H1 (cell line): Measurements from ENCODE around the gene OLFM1. TPM values are rescaled to one million over a fixed set of nuclear protein-coding genes. Genes with fewer than 3 reads are reported as not detected.

Experiments used
- CTCF ChIA-PET: fragments of 300-600 bp; sonication (Branson Sonifier 250); formaldehyde crosslinking; loops from one replicate; lab custom pipeline; 2021; ENCODE audit not compliant: partially characterized antibody; lab: Charles Lee
- POLR2A ChIA-PET: fragments of 300-600 bp; sonication (Branson Sonifier 250); formaldehyde crosslinking; loops from one replicate; lab custom pipeline; 2021; ENCODE audit warnings: inconsistent platforms; ENCODE audit not compliant: partially characterized antibody; lab: Charles Lee
- DNase-seq, 2 experiments: peaks; one replicate each; pipeline versions ENCODE4 v3.0.0 to v3.0.0-alpha.2; 2010 to 2022; ENCODE audit warnings: low spot score in 2 of 2, low read depth in 1 of 2, mixed read lengths in 1 of 2
- FAIRE-seq: peaks from 2 replicates; lab custom pipeline; 2011; peaks lifted over from hg19 to GRCh38; lab: Jason Lieb, UNC
- H2AFZ ChIP-seq: 2 replicates; pipeline ENCODE4 v1.8.1; 2012; ENCODE audit warnings: low read length, inconsistent platforms
- H2AK5ac ChIP-seq: 2 replicates; pipeline ENCODE4 v1.6.1; 2013; ENCODE audit warnings: low read depth, low read length
- H2BK120ac ChIP-seq: replicated peaks from 2 replicates; pipeline ENCODE3; 2013; ENCODE audit warnings: low read depth, low read length, inconsistent platforms
- H2BK12ac ChIP-seq: 2 replicates; pipeline ENCODE4 v1.6.1; 2013; ENCODE audit warnings: low read depth, low read length
- H2BK15ac ChIP-seq: 2 replicates; pipeline ENCODE4 v1.6.1; 2013; ENCODE audit warnings: low read length
- H2BK20ac ChIP-seq: 2 replicates; pipeline ENCODE4 v1.6.1; 2013; ENCODE audit warnings: low read length
- H2BK5ac ChIP-seq: 2 replicates; pipeline ENCODE4 v1.6.1; 2013; ENCODE audit warnings: low read depth, low read length
- H3K14ac ChIP-seq: 2 replicates; pipeline ENCODE4 v1.6.1; 2013; ENCODE audit warnings: inconsistent platforms; ENCODE audit not compliant: insufficient read length
- H3K18ac ChIP-seq: 2 replicates; pipeline ENCODE4 v1.6.1; 2013; ENCODE audit warnings: low read length; ENCODE audit errors: extremely low read depth
- H3K23ac ChIP-seq: 2 replicates; pipeline ENCODE4 v1.6.1; 2013; ENCODE audit warnings: inconsistent platforms; ENCODE audit not compliant: insufficient read length
- H3K23me2 ChIP-seq: 2 replicates; pipeline ENCODE4 v1.6.1; 2013; ENCODE audit warnings: low read depth, low read length
- H3K27ac ChIP-seq: 2 replicates; pipeline ENCODE4 v1.6.1; 2011; ENCODE audit warnings: low read depth, low read length, inconsistent platforms
- H3K27me3 ChIP-seq, 4 experiments: replicated peaks in 1 of 4; 1 replicate in 1 of 4; 2 replicates in 3 of 4; pipeline versions ENCODE4 v1.6.1 to v1.8.1; 2011 to 2013; ENCODE audit warnings: low read length in 3 of 4, mild to moderate bottlenecking in 3 of 4, inconsistent platforms in 2 of 4, mixed read lengths in 2 of 4, moderate library complexity in 1 of 4; ENCODE audit not compliant: control insufficient read depth in 3 of 4, insufficient read depth in 3 of 4; ENCODE audit errors: extremely low read depth in 1 of 4
- H3K36me3 ChIP-seq, 4 experiments: 2 replicates each; pipeline versions ENCODE4 v1.6.1 to v1.8.1; 2011 to 2013; ENCODE audit warnings: mild to moderate bottlenecking in 4 of 4, low read length in 3 of 4, moderate library complexity in 2 of 4, control low read depth in 1 of 4, inconsistent platforms in 1 of 4; ENCODE audit not compliant: insufficient read depth in 4 of 4, control insufficient read depth in 2 of 4
- H3K4ac ChIP-seq: replicated peaks from 2 replicates; pipeline ENCODE3; 2013; ENCODE audit warnings: low read length, low read depth, mixed read lengths, inconsistent platforms; ENCODE audit not compliant: insufficient read length
- H3K4me1 ChIP-seq, 4 experiments: replicated peaks in 1 of 4; 1 replicate in 1 of 4; 2 replicates in 3 of 4; pipeline versions ENCODE4 v1.6.1 to v1.8.1; 2011 to 2013; ENCODE audit warnings: low read length in 3 of 4, inconsistent platforms in 2 of 4, mixed read lengths in 1 of 4; ENCODE audit not compliant: insufficient read depth in 4 of 4, control insufficient read depth in 3 of 4
- H3K4me2 ChIP-seq, 2 experiments: 2 replicates each; pipeline versions ENCODE4 v1.6.1 to v1.8.1; 2011 to 2013; ENCODE audit warnings: low read depth in 2 of 2, low read length in 2 of 2, control low read depth in 1 of 2, inconsistent platforms in 1 of 2, mild to moderate bottlenecking in 1 of 2; ENCODE audit not compliant: insufficient read depth in 1 of 2
- H3K4me3 ChIP-seq, 4 experiments: fragments of 200-600, 300-600 bp in 1 of 4; sonication (generic), shearing (Covaris generic), sonication (Bioruptor Twin) in 1 of 4; 2 replicates each; pipeline versions ENCODE4 v1.5.1 to v1.8.1; 2011 to 2016; ENCODE audit warnings: low read length in 4 of 4, low read depth in 3 of 4, control low read depth in 2 of 4, inconsistent platforms in 2 of 4, mild to moderate bottlenecking in 2 of 4, mixed read lengths in 1 of 4, moderate library complexity in 1 of 4; ENCODE audit not compliant: insufficient read depth in 2 of 4; ENCODE audit errors: extremely low read depth in 1 of 4
- H3K56ac ChIP-seq: replicated peaks from 2 replicates; pipeline ENCODE3; 2013; ENCODE audit warnings: low read depth, mild to moderate bottlenecking, mixed read lengths, low read length, inconsistent platforms; ENCODE audit not compliant: insufficient read length
- H3K79me1 ChIP-seq: 2 replicates; pipeline ENCODE4 v1.6.1; 2013; ENCODE audit warnings: low read depth, low read length, control low read depth
- H3K79me2 ChIP-seq, 2 experiments: 2 replicates each; pipeline versions ENCODE4 v1.6.1 to v1.8.1; 2012 to 2013; ENCODE audit warnings: low read length in 2 of 2, mild to moderate bottlenecking in 2 of 2, inconsistent platforms in 1 of 2; ENCODE audit not compliant: insufficient read depth in 2 of 2, control insufficient read depth in 1 of 2
- H3K9ac ChIP-seq, 4 experiments: replicated peaks in 1 of 4; 1 replicate in 1 of 4; 2 replicates in 3 of 4; pipeline versions ENCODE4 v1.6.1 to v1.8.1; 2011 to 2013; ENCODE audit warnings: low read depth in 3 of 4, low read length in 3 of 4, control low read depth in 2 of 4, mild to moderate bottlenecking in 2 of 4, moderate library complexity in 2 of 4, inconsistent platforms in 1 of 4; ENCODE audit errors: extremely low read depth in 1 of 4
- H3K9me3 ChIP-seq, 2 experiments: 2 replicates each; pipeline versions ENCODE4 v1.6.1 to v1.8.1; 2012 to 2013; ENCODE audit warnings: mild to moderate bottlenecking in 2 of 2, moderate library complexity in 2 of 2, control low read depth in 1 of 2, inconsistent platforms in 1 of 2, low read depth in 1 of 2, low read length in 1 of 2, mixed read lengths in 1 of 2; ENCODE audit not compliant: insufficient read depth in 2 of 2
- H4K20me1 ChIP-seq, 2 experiments: replicated peaks in 1 of 2; 2 replicates each; pipeline versions ENCODE3 to v1.8.1; 2011 to 2013; ENCODE audit warnings: inconsistent platforms in 2 of 2, low read length in 2 of 2, mild to moderate bottlenecking in 1 of 2; ENCODE audit not compliant: insufficient read depth in 2 of 2, control insufficient read depth in 1 of 2
- H4K5ac ChIP-seq: 2 replicates; pipeline ENCODE4 v1.6.1; 2013; ENCODE audit warnings: low read length, low read depth, mixed read lengths, inconsistent platforms; ENCODE audit not compliant: insufficient read length
- H4K8ac ChIP-seq: 2 replicates; pipeline ENCODE4 v1.8.0; 2013; ENCODE audit warnings: mild to moderate bottlenecking, moderate library complexity, low read length, inconsistent platforms; ENCODE audit not compliant: insufficient read depth; ENCODE audit errors: extremely low read depth
- H4K91ac ChIP-seq: replicated peaks from 2 replicates; pipeline ENCODE3; 2013; ENCODE audit warnings: low read length, mixed read lengths, inconsistent platforms; ENCODE audit not compliant: insufficient read length
- CBX5 ChIP-seq: fragments of 300-800, 300-1000 bp; sonication (generic); IDR thresholded peaks from 2 replicates; pipeline ENCODE4 v1.7.1; 2016; ENCODE audit warnings: antibody characterized with exemption, low read length, low read depth
- EGR1 ChIP-seq: IDR thresholded peaks from 2 replicates; pipeline ENCODE4 v1.6.1; 2011; ENCODE audit warnings: low read depth, low read length, borderline replicate concordance
- EZH2 ChIP-seq: fragments of 200-600 bp; sonication (generic); IDR thresholded peaks from 2 replicates; pipeline ENCODE4 v1.7.1; 2012; ENCODE audit warnings: low read depth, mild to moderate bottlenecking, moderate library complexity, low read length, inconsistent platforms; ENCODE audit not compliant: severe bottlenecking
- JUN ChIP-seq: IDR thresholded peaks from 2 replicates; pipeline ENCODE4 v1.6.1; 2011; ENCODE audit warnings: low read depth, mild to moderate bottlenecking, improper control_type of control experiment, low read length
- SP4 ChIP-seq: IDR thresholded peaks from 2 replicates; pipeline ENCODE4 v1.6.1; 2012; ENCODE audit warnings: low read length, inconsistent platforms
- WGBS, 2 experiments: shearing (Covaris generic) in 1 of 2; methylation state at CpG; one replicate each; pipeline versions ENCODE4 v1.1.6 to v1.1.7; 2013 to 2015; ENCODE audit warnings: low lambda C conversion rate in 2 of 2, mixed read lengths in 2 of 2, inconsistent platforms in 1 of 2, low coverage in 1 of 2, missing lambda C conversion rate in 1 of 2; ENCODE audit not compliant: insufficient replicate concordance in 2 of 2, insufficient coverage in 1 of 2, insufficient read length in 1 of 2; ENCODE audit errors: extremely low coverage in 1 of 2, missing lambda C conversion rate in 1 of 2; 5-methylcytosine and 5-hydroxymethylcytosine counted together
- polyA plus RNA-seq, 7 experiments: library from polyadenylated mRNA; depleted of rRNA in 3 of 7; stranded (reverse) in 5 of 7; unstranded in 2 of 7; fragments of >200 nt in 5 of 7; fragments of 200-250 nt in 2 of 7; gene quantifications; 1 replicate in 5 of 7; 2 replicates in 1 of 7; 4 replicates in 1 of 7; pipeline versions ENCODE4 v1.2.1 to v1.2.3, GENCODE V29; 2011 to 2013; ENCODE audit warnings: missing spikeins in 2 of 7, mixed read lengths in 2 of 7
- total RNA-seq: library from RNA; stranded (reverse); fragmentation: NEBNext Ultra II Directional; extraction: Animal tissue kit (Norgen Biotek cat#: 25700); gene quantifications from 2 replicates; pipeline ENCODE4 v1.2.1, GENCODE V29; 2021
- TF ChIP-seq, protein P1 (sequence below): IDR thresholded peaks from 2 replicates; pipeline ENCODE4 v1.6.1; 2012; ENCODE audit warnings: inconsistent platforms
- TF ChIP-seq, protein P2 (sequence below): IDR thresholded peaks from 2 replicates; pipeline ENCODE4 v1.6.1; 2011; ENCODE audit warnings: low read depth, mild to moderate bottlenecking, low read length; ENCODE audit not compliant: insufficient read depth

OLFM1 gene
- total and polyA plus RNA-seq, 2 of the 8 experiments (the other 6 are each of a cell fraction or from before 2014, with no cell fraction given), result 53.0 to 53.4 TPM

GRCh38 chr9:135108831-135109510, 21.5 kb downstream of the OLFM1 start:
- Histone ChIP-seq H4K91ac (no peak overlapping the region), H2AK5ac (no peak overlapping the region), H3K9me3 (no peaks in the 10 kb centered on the region), H3K4me2 (no peak overlapping the region), H2BK12ac (no peak overlapping the region), H3K14ac (no peak overlapping the region), H4K8ac (peak overlapping the region; percentile 62; the same call in 1 of the 2 replicates), H3K9ac (no peak overlapping the region), H2BK120ac (no peak overlapping the region), H3K79me1 (no peaks in the 10 kb centered on the region; the same call in 1 of the 2 replicates), H3K4ac (no peak overlapping the region), H3K23me2 (no peaks in the 10 kb centered on the region), H3K23ac (no peak overlapping the region), H3K79me2 (no peaks in the 10 kb centered on the region)
- CTCF ChIA-PET, result no interaction called here
- WGBS, 2 experiments, result 89% methylated on average over 15 of the region's 15 CpGs; no CpG with 5 or more reads in 1 of the 2 experiments
- DNase-seq, result no peak
- TF ChIP-seq, protein P1, sequence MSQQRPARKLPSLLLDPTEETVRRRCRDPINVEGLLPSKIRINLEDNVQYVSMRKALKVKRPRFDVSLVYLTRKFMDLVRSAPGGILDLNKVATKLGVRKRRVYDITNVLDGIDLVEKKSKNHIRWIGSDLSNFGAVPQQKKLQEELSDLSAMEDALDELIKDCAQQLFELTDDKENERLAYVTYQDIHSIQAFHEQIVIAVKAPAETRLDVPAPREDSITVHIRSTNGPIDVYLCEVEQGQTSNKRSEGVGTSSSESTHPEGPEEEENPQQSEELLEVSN, result no peak
- TF ChIP-seq JUN (no peak), SP4 (no peak), EZH2 (no peak), EGR1 (no peak), CBX5 (no peak)
- TF ChIP-seq, protein P2, sequence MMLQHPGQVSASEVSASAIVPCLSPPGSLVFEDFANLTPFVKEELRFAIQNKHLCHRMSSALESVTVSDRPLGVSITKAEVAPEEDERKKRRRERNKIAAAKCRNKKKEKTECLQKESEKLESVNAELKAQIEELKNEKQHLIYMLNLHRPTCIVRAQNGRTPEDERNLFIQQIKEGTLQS, result no peak
- TF ChIP-seq, all 59 proteins: peak for 0
- Histone ChIP-seq H3K36me3 (peaks cover 0 to 2% (median 0%) of the 10 kb centered on the region in 4 experiments; a peak in 3 of 8 replicates), H2BK15ac (no peak overlapping the region), H3K27ac (no peak overlapping the region), H3K18ac (no peak overlapping the region), H4K5ac (no peak overlapping the region), H3K4me1 (peaks cover 0 to 3% (median 0%) of the 10 kb centered on the region in 4 experiments; a peak in 2 of 7 replicates), H4K20me1 (peaks cover 0 to 4% of the 10 kb centered on the region in 2 experiments), H2BK20ac (no peak overlapping the region), H3K27me3 (no peaks in the 10 kb centered on the region), H3K4me3 (no peak overlapping the region), H3K56ac (no peak overlapping the region), H2BK5ac (no peak overlapping the region), H2AFZ (no peak overlapping the region)
- FAIRE-seq, result no peak
- POLR2A ChIA-PET, result no interaction called here
